ENCODE measurements around the gene SUMO1.
"Not testable (repeated sequence)": the region's sequence is repeated elsewhere in the genome, so short reads cannot be mapped to it uniquely, and the experiment has no call there.

The SUMO1 gene

DNA sequence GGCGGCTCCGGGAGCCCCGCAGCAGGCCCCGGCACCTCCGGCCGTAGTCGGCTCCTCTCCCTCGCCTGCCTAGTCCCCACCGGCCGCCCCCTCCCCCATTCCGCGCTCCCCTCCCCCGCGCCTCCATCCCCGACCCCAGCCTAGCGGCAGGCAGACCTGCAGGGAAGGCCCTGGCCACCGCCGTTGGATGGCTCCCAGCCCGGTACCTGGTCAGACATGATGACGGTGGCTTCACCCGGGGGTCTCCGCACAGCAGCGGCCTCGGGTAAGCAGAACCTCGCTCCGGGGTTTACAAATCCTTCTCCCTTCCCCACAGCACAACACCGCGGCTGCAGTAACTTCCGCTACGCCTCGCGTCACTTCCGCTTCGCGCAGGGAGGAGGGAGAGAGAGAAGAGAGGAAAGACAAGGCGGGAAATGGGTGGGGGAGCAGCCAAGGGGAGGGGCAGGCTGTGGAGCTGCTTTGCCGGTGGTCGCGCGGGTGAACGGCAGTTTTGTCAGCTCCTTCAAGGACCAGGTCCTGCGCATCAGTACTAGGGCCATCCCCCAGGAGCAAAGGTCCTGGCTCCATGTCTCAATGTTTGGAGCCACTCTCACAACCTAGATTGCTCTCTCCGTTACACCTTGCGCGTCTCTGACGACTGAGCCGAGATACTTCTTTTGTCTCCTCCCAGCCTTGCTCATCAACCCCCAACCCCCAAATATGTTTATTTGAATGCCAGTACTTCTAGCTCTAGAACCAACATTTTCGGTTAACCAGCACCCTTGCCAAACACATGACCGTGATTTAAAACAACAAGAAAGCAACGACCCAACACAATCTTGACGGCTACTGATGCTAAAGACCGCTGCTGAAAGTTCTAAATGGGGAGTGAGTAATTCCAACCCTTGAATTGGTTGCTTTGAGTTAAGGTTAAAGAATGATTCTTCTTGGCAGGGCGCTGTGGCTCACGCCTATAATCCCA is at the start of gene SUMO1:
Gene SUMO1 (minus strand): TSS at position 364 of the 964 bp plus-strand sequence. CDS start 146 bp downstream, at position 218.
- DNase-seq (ENCODE audit: low read depth) = peak; percentile 92
- TF ChIP-seq, protein P1, sequence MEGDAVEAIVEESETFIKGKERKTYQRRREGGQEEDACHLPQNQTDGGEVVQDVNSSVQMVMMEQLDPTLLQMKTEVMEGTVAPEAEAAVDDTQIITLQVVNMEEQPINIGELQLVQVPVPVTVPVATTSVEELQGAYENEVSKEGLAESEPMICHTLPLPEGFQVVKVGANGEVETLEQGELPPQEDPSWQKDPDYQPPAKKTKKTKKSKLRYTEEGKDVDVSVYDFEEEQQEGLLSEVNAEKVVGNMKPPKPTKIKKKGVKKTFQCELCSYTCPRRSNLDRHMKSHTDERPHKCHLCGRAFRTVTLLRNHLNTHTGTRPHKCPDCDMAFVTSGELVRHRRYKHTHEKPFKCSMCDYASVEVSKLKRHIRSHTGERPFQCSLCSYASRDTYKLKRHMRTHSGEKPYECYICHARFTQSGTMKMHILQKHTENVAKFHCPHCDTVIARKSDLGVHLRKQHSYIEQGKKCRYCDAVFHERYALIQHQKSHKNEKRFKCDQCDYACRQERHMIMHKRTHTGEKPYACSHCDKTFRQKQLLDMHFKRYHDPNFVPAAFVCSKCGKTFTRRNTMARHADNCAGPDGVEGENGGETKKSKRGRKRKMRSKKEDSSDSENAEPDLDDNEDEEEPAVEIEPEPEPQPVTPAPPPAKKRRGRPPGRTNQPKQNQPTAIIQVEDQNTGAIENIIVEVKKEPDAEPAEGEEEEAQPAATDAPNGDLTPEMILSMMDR (IDR thresholded peaks at IDR 0.05; ENCODE audit: insufficient read depth, low read depth, low read length, missing control alignments) = no peak
- H3K4me3 ChIP-seq (ENCODE audit: low read depth, low read length) = peak within 1 kb of the TSS; percentile 99

DNA sequence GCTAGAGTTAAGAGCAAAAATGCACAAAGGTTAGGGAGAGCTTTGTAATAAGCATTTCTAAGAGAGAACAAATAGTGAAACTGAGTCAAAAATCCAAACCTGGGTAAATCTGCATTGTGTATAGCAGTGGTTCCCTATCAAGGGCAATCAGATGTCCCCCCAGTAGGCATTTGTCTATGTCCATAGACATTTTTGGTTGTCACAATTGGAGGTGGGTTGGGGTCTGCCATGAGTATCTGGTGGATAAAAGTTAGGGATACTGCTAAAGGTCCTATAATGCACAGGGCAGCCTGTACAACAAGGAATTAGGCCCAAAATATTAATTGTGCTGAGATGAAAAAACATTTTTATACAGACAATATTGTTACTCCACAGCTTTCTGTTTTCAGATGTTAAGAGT is 48.2 kb upstream of the SUMO1 start:
- TF ChIP-seq, protein P1 (IDR thresholded peaks at IDR 0.05; ENCODE audit: insufficient read depth, low read depth, low read length, missing control alignments) = no peak
- no peak overlapping the region for H3K4me3 ChIP-seq (ENCODE audit: low read depth, low read length)
- no peak for DNase-seq (ENCODE audit: low read depth)

DNA sequence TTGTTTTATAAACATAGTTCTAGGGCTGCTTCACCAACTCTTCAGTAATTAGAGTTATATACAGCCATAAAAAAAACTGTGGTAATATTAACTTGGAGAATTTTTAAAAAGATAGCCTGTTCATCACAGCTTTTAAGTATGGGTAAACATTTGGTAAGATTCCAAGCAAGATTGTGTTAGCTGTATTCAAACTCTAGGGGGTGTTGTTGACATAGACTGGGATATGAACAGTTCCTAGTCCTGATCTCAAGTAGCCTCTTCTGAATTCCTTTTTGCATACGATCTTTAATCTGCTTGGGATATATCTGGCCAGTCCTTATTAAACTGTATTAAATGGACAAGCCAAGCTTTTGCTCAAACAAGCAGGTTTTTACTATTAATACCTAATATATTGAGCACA is 40.5 kb upstream of the SUMO1 start:
- no peak for DNase-seq (ENCODE audit: low read depth)
- TF ChIP-seq, protein P1 (IDR thresholded peaks at IDR 0.05; ENCODE audit: insufficient read depth, low read depth, low read length, missing control alignments) = peak; percentile 26
- no peak overlapping the region for H3K4me3 ChIP-seq (ENCODE audit: low read depth, low read length)

DNA sequence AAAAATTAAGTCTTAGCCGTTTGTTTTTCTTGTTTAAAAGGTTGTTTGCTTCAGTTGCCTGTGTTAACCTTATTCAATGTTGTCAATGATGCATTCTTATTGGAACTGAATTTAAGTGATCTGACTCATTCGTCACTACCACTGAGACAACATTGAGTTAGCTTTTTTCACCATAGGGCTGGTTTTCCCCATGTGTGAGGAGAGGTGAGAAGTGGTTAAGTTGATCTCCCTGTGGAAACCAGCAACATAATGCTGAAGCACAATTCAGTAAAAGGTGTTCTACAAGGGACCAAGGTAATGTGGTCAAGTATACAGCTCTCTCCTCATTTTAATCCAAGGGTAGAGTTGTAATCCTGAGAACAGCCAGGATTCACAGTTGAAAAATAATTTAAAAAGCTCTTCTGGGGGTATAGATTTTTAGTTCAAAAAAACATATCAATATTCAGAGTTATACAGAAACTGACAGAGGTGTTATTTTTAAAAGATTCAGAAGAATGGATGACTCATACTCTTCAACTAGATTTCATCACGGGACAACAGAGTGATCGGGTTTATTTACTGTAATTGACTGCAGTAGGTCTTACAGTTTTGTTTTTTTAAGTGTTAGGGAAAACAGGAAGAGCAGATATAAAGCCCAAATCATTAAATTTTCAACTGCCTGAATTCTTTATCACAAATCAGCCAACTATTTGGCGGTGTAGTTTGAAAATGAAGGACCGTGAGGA is 39.8 kb upstream of the SUMO1 start:
- DNase-seq (ENCODE audit: low read depth) = peak; percentile 39
- TF ChIP-seq, protein P1 (IDR thresholded peaks at IDR 0.05; ENCODE audit: insufficient read depth, low read depth, low read length, missing control alignments) = no peak
- no peak overlapping the region for H3K4me3 ChIP-seq (ENCODE audit: low read depth, low read length)

DNA sequence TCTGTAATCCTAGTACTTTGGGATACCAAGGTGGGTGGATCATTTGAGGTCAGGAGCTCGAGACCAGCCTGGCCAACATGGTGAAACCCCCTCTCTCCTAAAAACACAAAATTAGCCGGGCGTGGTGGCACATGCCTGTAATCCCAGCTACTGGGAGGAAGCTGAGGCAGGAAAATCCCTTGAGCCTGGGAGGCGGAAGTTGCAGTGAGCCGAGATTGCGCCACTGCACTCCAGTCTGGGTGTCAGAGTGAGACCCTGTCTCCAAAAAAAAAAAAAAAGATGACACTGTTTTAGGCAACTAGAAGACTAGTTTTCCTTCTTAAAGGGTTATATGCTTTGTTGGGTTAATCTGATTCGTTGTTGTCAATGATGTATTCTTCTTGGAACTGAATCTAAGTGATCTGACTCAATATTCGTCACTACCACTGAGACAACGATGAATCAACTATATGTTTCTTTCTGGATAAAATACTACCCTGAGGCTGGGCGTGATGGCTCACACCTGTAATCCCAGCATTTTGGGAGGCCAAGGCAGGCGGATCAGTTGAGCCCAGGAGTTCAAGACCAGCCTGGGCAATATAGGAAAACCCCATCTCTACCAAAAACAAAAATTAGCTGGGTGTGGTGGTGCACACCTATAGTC is 37.8 kb upstream of the SUMO1 start:
- not testable (repeated sequence) for H3K4me3 ChIP-seq (ENCODE audit: low read depth, low read length); DNase-seq (ENCODE audit: low read depth)

DNA sequence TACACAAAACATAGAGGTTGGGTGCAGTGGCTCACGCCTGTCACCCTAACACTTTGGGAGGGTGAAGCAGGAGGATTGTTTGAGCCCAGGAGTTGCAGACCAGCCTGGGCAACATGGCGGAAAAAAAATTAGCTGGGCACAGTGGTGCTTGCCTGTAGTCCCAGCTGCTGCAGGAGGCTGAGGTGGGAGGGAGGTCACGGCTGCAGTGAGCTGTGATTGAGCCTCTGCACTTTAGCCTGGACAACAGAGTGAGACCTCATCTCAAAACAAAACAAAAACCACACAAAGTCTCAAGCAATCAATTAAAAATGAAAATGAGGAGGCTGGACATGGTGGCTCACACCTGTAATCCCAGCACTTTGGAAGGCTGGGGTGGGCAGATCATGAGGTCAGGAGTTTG is 32.1 kb upstream of the SUMO1 start:
- H3K4me3 ChIP-seq (ENCODE audit: low read depth, low read length) = peak overlapping the region; percentile 63
- TF ChIP-seq, protein P1 (IDR thresholded peaks at IDR 0.05; ENCODE audit: insufficient read depth, low read depth, low read length, missing control alignments) = no peak
- peak; percentile 71 for DNase-seq (ENCODE audit: low read depth)

DNA sequence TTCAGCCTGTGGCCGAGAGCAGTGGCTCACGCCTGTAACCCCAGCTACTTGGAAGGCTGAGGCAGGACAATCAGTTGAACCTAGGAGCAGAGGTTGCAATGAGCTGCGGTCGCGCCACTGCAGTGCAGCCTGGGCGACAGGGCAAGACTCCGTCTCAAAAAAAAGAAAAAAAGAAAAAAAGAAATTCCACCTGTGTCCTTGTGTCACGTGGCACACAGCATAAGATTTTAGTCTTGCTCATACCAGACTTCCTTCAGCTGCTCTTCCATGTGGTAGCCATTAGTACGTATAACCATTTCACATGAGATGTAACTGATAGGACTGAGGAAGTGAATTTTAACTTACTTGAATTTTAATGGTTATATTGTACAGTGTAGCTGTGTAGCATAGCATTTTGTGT is 31.2 kb upstream of the SUMO1 start:
- TF ChIP-seq, protein P1 (IDR thresholded peaks at IDR 0.05; ENCODE audit: insufficient read depth, low read depth, low read length, missing control alignments) = no peak
- peak; percentile 48 for DNase-seq (ENCODE audit: low read depth)
- H3K4me3 ChIP-seq (ENCODE audit: low read depth, low read length) = peak overlapping the region; percentile 63

Data from GM12865 (cell line).